Left lung (tissue), 10 donors: ENCODE measurements around the gene TNFSF18. TPM values are rescaled to one million over a fixed set of nuclear protein-coding genes. Genes with fewer than 3 reads are reported as not detected.

Experiments used
- ATAC-seq: fragments of 200-7000 bp; cut with Tn5 transposase; one replicate; pipeline ENCODE4 v1.9.1; 2020; ENCODE audit warnings: moderate library complexity
- DNase-seq, 4 donors: peaks; one replicate each; pipeline ENCODE4 v3.0.0-alpha.2; 2013 to 2020
- H3K27ac ChIP-seq, 2 donors: fragments of 200-600 bp; sonication (generic) in 1 of 2; one replicate each; pipeline versions ENCODE4 v1.5.0 to v1.8.0; 2020 to 2021
- H3K27me3 ChIP-seq, 2 donors: fragments of 200-600 bp; sonication (generic) in 1 of 2; one replicate each; pipeline versions ENCODE4 v1.5.0 to v1.8.0; 2020 to 2021
- H3K36me3 ChIP-seq, 2 donors: fragments of 200-600 bp; sonication (generic) in 1 of 2; one replicate each; pipeline versions ENCODE4 v1.5.0 to v1.8.0; 2020 to 2021
- H3K4me1 ChIP-seq, 2 donors: fragments of 200-600 bp; one replicate each; pipeline ENCODE4 v1.8.0; 2021
- H3K4me3 ChIP-seq, 2 donors: fragments of 200-600 bp; sonication (generic) in 1 of 2; one replicate each; pipeline versions ENCODE4 v1.5.0 to v1.8.0; 2020 to 2021; ENCODE audit warnings: mild to moderate bottlenecking in 1 of 2
- H3K9me3 ChIP-seq, 2 donors: fragments of 200-600 bp; sonication (generic) in 1 of 2; one replicate each; pipeline versions ENCODE4 v1.5.0 to v1.8.0; 2020 to 2021
- CTCF ChIP-seq, 2 donors: fragments of 200-600 bp; sonication (generic) in 1 of 2; IDR thresholded peaks; one replicate each; pipeline versions ENCODE4 v1.5.0 to v1.8.0; 2021; ENCODE audit warnings: antibody characterized with exemption in 2 of 2
- intact Hi-C, 2 donors: fragments of 100-400 bp; cut with DNase I; formaldehyde crosslinking; loops; one replicate each; pipeline versions ENCODE4 v1.11.2 to v1.14.2; 2022
- polyA plus RNA-seq, 6 donors: library from polyadenylated mRNA; unstranded; fragments of 120-200 nt; gene quantifications; one replicate each; pipeline ENCODE4 v1.2.1, GENCODE V29; 2013; ENCODE audit not compliant: insufficient read length in 6 of 6
- total RNA-seq, 2 donors: library from RNA; stranded (reverse); fragmentation: NEBNext Ultra II Directional; extraction: Animal tissue kit (Norgen Biotek cat#: 25700); gene quantifications; one replicate each; pipeline ENCODE4 v1.2.1, GENCODE V29; 2021
- donor health status: DM: no; HTN: yes; CAD: no.
- donor health status: DM: no; HTN: no; CAD: no.

The TNFSF18 gene
- total and polyA plus RNA-seq, 8 donors: 0.13 to 1.8 (median 1.4) TPM

DNA sequence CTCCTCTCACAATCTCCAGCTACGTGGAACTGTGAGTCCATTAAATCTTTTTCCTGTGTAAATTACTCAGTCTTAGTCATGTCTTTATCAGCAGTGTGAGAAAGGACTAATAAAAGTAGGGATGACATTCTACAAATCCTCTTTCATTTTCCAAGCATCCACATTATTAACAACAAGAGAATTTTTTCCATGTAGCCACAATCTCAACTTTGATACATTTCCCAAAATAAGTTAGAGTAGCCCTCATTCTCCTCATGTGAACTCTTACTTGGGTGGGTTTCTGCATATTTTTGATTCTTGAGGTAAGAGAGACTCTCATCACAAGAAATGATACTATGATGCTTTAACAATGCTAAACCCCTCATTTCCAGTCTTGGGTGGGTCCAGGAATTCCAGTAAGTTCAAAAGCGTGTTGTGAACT is 52.8 kb downstream of the TNFSF18 start:
- no peaks in the 10 kb centered on the region for H3K27me3 ChIP-seq
- no peaks in the 10 kb centered on the region for H3K4me1 ChIP-seq
- intact Hi-C loops: no loop called here
- no peak for DNase-seq
- H3K27ac ChIP-seq: no peak overlapping the region
- no peak for ATAC-seq
- H3K9me3 ChIP-seq: peaks cover 0 to 18% of the 10 kb centered on the region in 2 donors
- no peak overlapping the region for H3K4me3 ChIP-seq
- no peaks in the 10 kb centered on the region for H3K36me3 ChIP-seq
- TF ChIP-seq CTCF (IDR thresholded peaks at IDR 0.05): no peak

GRCh38 chr1:172993640-172994039 is 57.1 kb downstream of the TNFSF18 start:
- intact Hi-C loops: no loop called here

GRCh38 chr1:172991674-172992400 is 58.9 kb downstream of the TNFSF18 start:
- H3K4me3 ChIP-seq: no peak overlapping the region
- no peak for ATAC-seq
- no peak for DNase-seq
- no peaks in the 10 kb centered on the region for H3K27me3 ChIP-seq
- H3K27ac ChIP-seq: no peak overlapping the region
- TF ChIP-seq CTCF (IDR thresholded peaks at IDR 0.05): no peak
- intact Hi-C loops: no loop called here
- H3K36me3 ChIP-seq: no peaks in the 10 kb centered on the region
- H3K4me1 ChIP-seq: no peaks in the 10 kb centered on the region
- peaks cover 0 to 4% of the 10 kb centered on the region in 2 donors for H3K9me3 ChIP-seq

More at GRCh38 chr1:172993640-172994039, 57.1 kb downstream of the TNFSF18 start:
- no peak for TF ChIP-seq CTCF (IDR thresholded peaks at IDR 0.05)
- H3K9me3 ChIP-seq: peaks cover 0 to 7% of the 10 kb centered on the region in 2 donors
- no peak overlapping the region for H3K27ac ChIP-seq
- no peaks in the 10 kb centered on the region for H3K36me3 ChIP-seq
- ATAC-seq: no peak
- no peaks in the 10 kb centered on the region for H3K27me3 ChIP-seq
- no peaks in the 10 kb centered on the region for H3K4me1 ChIP-seq
- DNase-seq: no peak
- H3K4me3 ChIP-seq: no peak overlapping the region

GRCh38 chr1:172990598-172991215 is 60.0 kb downstream of the TNFSF18 start:
- H3K4me1 ChIP-seq: no peaks in the 10 kb centered on the region
- intact Hi-C loops: no loop called here
- H3K27me3 ChIP-seq: no peaks in the 10 kb centered on the region
- TF ChIP-seq CTCF (IDR thresholded peaks at IDR 0.05): no peak
- no peak for ATAC-seq
- H3K27ac ChIP-seq: no peak overlapping the region
- H3K9me3 ChIP-seq: no peaks in the 10 kb centered on the region
- DNase-seq: no peak
- no peak overlapping the region for H3K4me3 ChIP-seq
- no peaks in the 10 kb centered on the region for H3K36me3 ChIP-seq

Other genes with a start within 250 kb of the TNFSF18 start
- 1 to 10 TPM in 1 of 2 donors, under 1 TPM in 1; 0.73 to 1.3 TPM for gene TNFSF4, start 156.4 kb upstream of the TNFSF18 start, total RNA-seq
- gene TNFSF4, start 156.4 kb upstream of the TNFSF18 start, polyA plus RNA-seq: 1 to 10 TPM; 1.6 to 3.2 (median 2.4) TPM